Colonic mucosa (tissue), 4 donors: ENCODE measurements around the gene CES3. TPM values are rescaled to one million over a fixed set of nuclear protein-coding genes. Genes with fewer than 3 reads are reported as not detected.

ENCODE experiments used
- DNase-seq: peaks from one replicate; pipeline ENCODE4 v3.0.0-alpha.2; 2020
- H3K27ac ChIP-seq: fragments of 200-600 bp; one replicate; pipeline ENCODE4 v1.8.0; 2021
- H3K27me3 ChIP-seq: fragments of 200-600 bp; one replicate; pipeline ENCODE4 v1.8.0; 2021
- H3K36me3 ChIP-seq: fragments of 200-600 bp; one replicate; pipeline ENCODE4 v1.8.0; 2021
- H3K4me1 ChIP-seq: fragments of 200-600 bp; one replicate; pipeline ENCODE4 v1.8.0; 2021; ENCODE audit warnings: mild to moderate bottlenecking
- H3K4me3 ChIP-seq: fragments of 200-600 bp; one replicate; pipeline ENCODE4 v1.8.0; 2021
- H3K9ac ChIP-seq, 2 donors: one replicate each; pipeline ENCODE4 v1.7.0; 2013; ENCODE audit warnings: control low read depth in 2 of 2, low read depth in 2 of 2, low read length in 2 of 2
- H3K9me3 ChIP-seq: fragments of 200-600 bp; one replicate; pipeline ENCODE4 v1.8.0; 2021
- CTCF ChIP-seq: fragments of 200-600 bp; IDR thresholded peaks from one replicate; pipeline ENCODE4 v1.8.0; 2022; ENCODE audit warnings: antibody characterized with exemption, mild to moderate bottlenecking
- intact Hi-C: fragments of 100-400 bp; cut with DNase I; formaldehyde crosslinking; loops from one replicate; pipeline ENCODE4 v1.14.1; 2022
- total RNA-seq, 2 donors: library from RNA; stranded (reverse); fragmentation: NEBNext Ultra II Directional in 1 of 2; extraction: Animal tissue kit (Norgen Biotek cat#: 25700) in 1 of 2; gene quantifications; one replicate each; pipeline ENCODE4 v1.2.1, GENCODE V29; 2021
- donor health status: healthy.
- donor health status: DM: no; HTN: no; CAD: no.
- donor health status: DM: no; HTN: no; CAD: no.

Gene CES3
- total RNA-seq, 2 donors from 2014 or later = 136 to 169 TPM

GRCh38 chr16:66947302-66948065 is 13.6 kb upstream of the CES3 start:
- H3K27ac ChIP-seq = no peak overlapping the region
- H3K36me3 ChIP-seq = peaks cover 11% of the 10 kb centered on the region
- peak; percentile 86 for TF ChIP-seq CTCF
- no peaks in the 10 kb centered on the region for H3K9me3 ChIP-seq
- H3K4me3 ChIP-seq = peak overlapping the region; percentile 39
- intact Hi-C loops = no loop called here
- no peaks in the 10 kb centered on the region for H3K27me3 ChIP-seq
- H3K9ac ChIP-seq = peak overlapping the region; percentile 58 to 66
- H3K4me1 ChIP-seq = no peaks in the 10 kb centered on the region
- DNase-seq = peak; percentile 95

- Histone ChIP-seq H3K9me3 (no peaks in the 10 kb centered on the region), H3K4me1 (no peaks in the 10 kb centered on the region), H3K9ac (peak overlapping the region; percentile 58 to 66), H3K4me3 (peak overlapping the region; percentile 39), H3K36me3 (peaks cover 6% of the 10 kb centered on the region), H3K27ac (no peak overlapping the region), H3K27me3 (no peaks in the 10 kb centered on the region)
- no peak for TF ChIP-seq CTCF
- no peak for DNase-seq
- intact Hi-C loops = no loop called here
Observed at GRCh38 chr16:66948134-66948836, 12.8 kb upstream of the CES3 start.

GRCh38 chr16:66948837-66949225 is 12.2 kb upstream of the CES3 start:
- no peaks in the 10 kb centered on the region for H3K4me1 ChIP-seq
- no peak overlapping the region for H3K9ac ChIP-seq
- H3K27ac ChIP-seq = no peak overlapping the region
- H3K9me3 ChIP-seq = no peaks in the 10 kb centered on the region
- no peak for DNase-seq
- no peaks in the 10 kb centered on the region for H3K27me3 ChIP-seq
- intact Hi-C loops = no loop called here
- TF ChIP-seq CTCF = no peak
- peaks cover under 1% of the 10 kb centered on the region for H3K36me3 ChIP-seq
- peak overlapping the region; percentile 39 for H3K4me3 ChIP-seq

GRCh38 chr16:66949472-66949871 is 11.6 kb upstream of the CES3 start:
- Histone ChIP-seq H3K36me3 (no peaks in the 10 kb centered on the region), H3K9me3 (no peaks in the 10 kb centered on the region), H3K27me3 (no peaks in the 10 kb centered on the region), H3K4me1 (no peaks in the 10 kb centered on the region), H3K9ac (no peak overlapping the region), H3K27ac (no peak overlapping the region), H3K4me3 (no peak overlapping the region)
- no peak for TF ChIP-seq CTCF
- intact Hi-C loops = no loop called here
- DNase-seq = no peak

GRCh38 chr16:66950437-66950836 is 10.6 kb upstream of the CES3 start:
- H3K27me3 ChIP-seq = no peaks in the 10 kb centered on the region
- H3K36me3 ChIP-seq = no peaks in the 10 kb centered on the region
- intact Hi-C loops = no loop called here
- H3K27ac ChIP-seq = no peak overlapping the region
- H3K4me3 ChIP-seq = no peak overlapping the region
- no peak for DNase-seq
- H3K9ac ChIP-seq = no peak overlapping the region
- no peaks in the 10 kb centered on the region for H3K9me3 ChIP-seq
- TF ChIP-seq CTCF = no peak
- no peaks in the 10 kb centered on the region for H3K4me1 ChIP-seq
